Central memory CD4-positive, alpha-beta T cell (primary cell): Measurements from ENCODE around the gene ERO1A.

Experiments used
- DNase-seq: peaks from one replicate; pipeline ENCODE4 v3.0.0; 2022

ERO1A gene

DNA sequence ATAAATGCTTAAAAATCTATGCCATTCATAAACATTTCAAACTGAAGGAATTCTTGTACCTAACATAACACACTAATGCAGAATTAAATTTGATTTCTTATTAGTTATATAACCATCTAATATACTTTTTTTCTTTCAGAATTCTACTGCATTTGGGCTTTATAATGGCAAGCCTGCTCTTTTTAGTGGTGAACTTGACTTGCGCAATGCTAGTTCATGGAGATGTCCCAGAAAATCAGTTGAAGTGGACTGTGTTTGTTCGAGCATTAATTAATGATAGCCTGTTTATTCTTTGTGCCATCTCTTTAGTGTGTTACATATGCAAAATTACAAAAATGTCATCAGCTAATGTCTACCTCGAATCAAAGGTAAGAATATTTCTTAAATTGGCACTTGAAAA lies 95.4 kb downstream of the ERO1A start:
- DNase-seq: no peak

DNA sequence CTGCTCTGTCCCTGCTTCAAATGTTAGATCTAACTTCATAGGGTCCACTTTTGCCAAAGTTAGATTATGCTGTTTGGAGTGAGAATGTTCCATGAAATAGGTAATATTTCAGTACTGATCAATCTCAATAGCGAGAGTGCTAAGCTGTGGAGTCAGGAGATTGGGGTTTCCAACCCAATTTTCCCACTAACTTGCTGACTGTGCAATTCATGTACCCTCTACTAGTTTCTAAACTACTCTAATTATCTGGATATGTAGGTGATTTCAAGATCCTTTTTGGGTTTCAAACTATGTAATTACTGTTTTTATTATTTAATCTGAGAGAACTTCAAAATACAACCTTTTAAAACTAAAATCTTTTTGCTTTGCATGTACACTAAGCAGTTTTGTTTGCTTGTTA lies 96.8 kb downstream of the ERO1A start:
- no peak for DNase-seq

DNA sequence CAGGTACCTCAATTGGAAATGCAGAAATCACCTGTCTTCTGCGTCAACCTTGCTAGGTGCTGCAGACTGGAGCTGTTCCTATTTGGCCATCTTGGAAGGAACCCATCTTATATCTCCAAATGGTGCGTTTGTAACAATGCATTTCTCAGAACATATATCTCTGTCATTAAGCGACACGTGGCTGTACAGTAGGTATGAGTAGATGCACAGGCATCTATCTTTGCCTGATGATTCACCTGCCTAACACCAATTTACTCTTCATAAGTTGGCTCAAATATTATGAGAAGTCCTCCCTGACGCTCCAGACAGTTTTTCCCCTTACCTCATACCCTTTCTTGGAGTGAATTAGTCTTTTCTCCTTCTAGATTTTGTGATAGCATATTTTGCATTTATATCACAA lies 98.5 kb downstream of the ERO1A start:
- DNase-seq: no peak

DNA sequence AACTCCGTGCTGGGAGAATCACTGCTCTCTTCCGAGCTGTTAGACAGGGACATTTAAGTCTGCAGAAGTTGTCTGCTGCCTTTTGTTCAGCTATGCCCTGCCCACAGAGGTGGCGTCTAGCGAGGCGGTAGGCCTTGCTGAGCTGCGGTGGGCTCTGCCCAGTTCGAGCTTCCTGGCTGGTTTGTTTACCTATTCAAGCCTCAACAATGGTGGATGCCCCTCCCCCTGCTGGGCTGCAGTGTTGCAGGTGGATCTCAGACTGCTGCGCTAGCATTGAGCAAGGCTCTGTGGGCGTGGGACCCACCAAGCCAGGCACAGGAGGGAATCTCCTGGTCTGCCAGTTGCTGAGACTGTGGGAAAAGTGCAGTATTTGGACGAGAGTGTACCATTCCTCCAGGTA lies 99.0 kb downstream of the ERO1A start:
- no peak for DNase-seq

DNA sequence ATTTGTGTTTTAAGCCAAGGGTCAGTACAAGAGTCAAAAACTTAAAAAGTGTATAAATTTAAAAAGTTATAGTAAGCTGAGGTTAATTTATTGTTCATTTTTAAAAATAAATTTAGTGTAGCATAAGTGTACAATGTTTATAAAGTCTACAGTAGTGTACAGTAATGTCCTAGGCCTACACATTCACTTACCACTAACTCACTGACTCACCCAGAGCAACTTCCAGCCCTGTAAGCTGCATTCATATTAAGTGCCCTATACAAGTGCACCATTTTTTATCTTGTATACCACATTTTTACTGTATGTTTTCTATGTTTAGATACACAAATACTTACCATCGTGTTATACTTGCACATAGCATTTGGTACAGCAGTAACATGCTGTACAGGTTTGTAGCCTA lies 105.0 kb downstream of the ERO1A start:
- no peak for DNase-seq
